SH-SY5Y (cell line): ENCODE measurements around the gene RAI1.

Source experiments
- GATA2 ChIP-seq: IDR thresholded peaks from 2 replicates; pipeline ENCODE4 v1.6.1; 2011; ENCODE audit warnings: mild to moderate bottlenecking, low read depth, low read length
- GATA3 ChIP-seq: IDR thresholded peaks from 2 replicates; pipeline ENCODE4 v1.6.1; 2011; ENCODE audit warnings: low read depth, mild to moderate bottlenecking, low read length, moderate library complexity

DNA sequence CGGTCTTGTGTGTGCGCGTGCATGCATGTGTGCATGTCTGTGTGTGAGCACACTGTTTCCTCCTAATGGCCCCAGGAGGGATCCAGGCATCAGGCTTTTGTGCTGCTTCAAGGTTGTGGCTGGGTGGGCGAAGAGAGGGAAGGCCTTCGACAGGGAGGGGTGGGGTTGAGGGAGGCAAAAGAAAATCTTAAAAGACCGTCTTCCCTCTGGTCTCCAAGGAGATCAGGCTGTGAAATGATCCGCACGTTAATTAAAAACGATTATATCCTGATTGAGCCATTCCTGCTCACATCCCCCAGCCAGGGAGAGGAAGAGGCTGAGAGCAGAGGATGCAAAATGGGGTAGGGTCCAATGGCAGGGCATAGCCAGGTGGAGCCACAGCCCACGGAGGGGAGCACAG, 46.9 kb downstream of the RAI1 start:
- no peak for TF ChIP-seq GATA2
- no peak for TF ChIP-seq GATA3
